ENCODE measurements around the gene MCCD1. TPM values are rescaled to one million over a fixed set of nuclear protein-coding genes. Genes with fewer than 3 reads are reported as not detected.
"Not testable (repeated sequence)": the region's sequence is repeated elsewhere in the genome, so short reads cannot be mapped to it uniquely, and the experiment has no call there.

The MCCD1 gene
- polyA plus RNA-seq, 2 of the 4 experiments (the other 2 are of a cell fraction) = not detected

GRCh38 chr6:31495580-31495979 is 33.2 kb upstream of the MCCD1 start:
- Histone ChIP-seq H3K4me1 (peaks cover 10% of the 10 kb centered on the region; the same call in 2 of the 3 replicates), H3K4me2 (peak overlapping the region; percentile 78), H3K9me3 (no peaks in the 10 kb centered on the region), H3K4me3 (no peak overlapping the region), H3K27ac (no peak overlapping the region)
- TF ChIP-seq HEYL (CRISPR knock-in tag; IDR thresholded peaks at IDR 0.05) (no peak), SREBF2 (IDR thresholded peaks at IDR 0.05) (no peak), HES2 (IDR thresholded peaks at IDR 0.05) (no peak), NFE2L2 (conservative IDR thresholded peaks at IDR 0.05; ENCODE audit: low read length) (no peak), CTCF (IDR thresholded peaks at IDR 0.05) (no peak), ESRRA (IDR thresholded peaks at IDR 0.05; ENCODE audit: borderline replicate concordance, low read length) (no peak), MAX (IDR thresholded peaks at IDR 0.05) (no peak), HMGXB4 (CRISPR knock-in tag; IDR thresholded peaks at IDR 0.05; ENCODE audit: borderline replicate concordance) (no peak), HOXB13 (CRISPR knock-in tag; IDR thresholded peaks at IDR 0.05; ENCODE audit: low read depth) (no peak), MYC (IDR thresholded peaks at IDR 0.05; ENCODE audit: borderline replicate concordance, low read length) (no peak), CHD4 (IDR thresholded peaks at IDR 0.05; ENCODE audit: borderline replicate concordance) (no peak), HOXB5 (CRISPR knock-in tag; IDR thresholded peaks at IDR 0.05) (no peak), ZC3H11A (IDR thresholded peaks at IDR 0.05) (no peak), KDM1A (IDR thresholded peaks at IDR 0.05; ENCODE audit: low read depth) (no peak), CHD2 (IDR thresholded peaks at IDR 0.05; ENCODE audit: low read length, partially characterized antibody) (no peak), RNF2 (IDR thresholded peaks at IDR 0.05; ENCODE audit: borderline replicate concordance, low read depth) (no peak)
- ChIA-PET POLR2A (interaction anchor here (1.5 kb wide), 1 partner anchor 103 kb away, joined by 3 read pairs; no protein-coding TSS in a partner anchor), CTCF (interaction anchor here (1.4 to 2.2 kb wide), 5 partner anchors 28 to 103 kb away, joined by 3 to 9 read pairs (median 7); partner anchors contain the start of genes ATP6V1G2 and DDX39B)
- no peak for FAIRE-seq
- whole genome bisulfite sequencing (ENCODE audit: missing lambda C conversion rate) = 45% methylated on average over 2 of the region's 2 CpGs
- DNase-seq (ENCODE audit: low read depth in 1 of 2, low spot score in 1 of 2) = no peak
- no peak for ATAC-seq

- CTCF ChIA-PET = interaction anchor here (0.9 to 1.0 kb wide), 3 partner anchors 9 to 102 kb away, joined by 4 read pairs; no protein-coding TSS in a partner anchor
- H3K4me2 ChIP-seq = peak overlapping the region; percentile 82; the same call in 2 of the 3 replicates
Observed at GRCh38 chr6:31496826-31497225, 31.9 kb upstream of the MCCD1 start.

More at GRCh38 chr6:31496826-31497225, 31.9 kb upstream of the MCCD1 start:
- not testable (repeated sequence) for DNase-seq (ENCODE audit: low read depth in 1 of 2, low spot score in 1 of 2); H3K4me1 ChIP-seq; ATAC-seq; H3K27ac ChIP-seq; FAIRE-seq; H3K9me3 ChIP-seq; H3K4me3 ChIP-seq
- POLR2A ChIA-PET = interaction anchor here (0.9 kb wide), 1 partner anchor 45 kb away, joined by 5 read pairs; the partner anchor contains the start of gene DDX39B
- 86% methylated on average over 4 of the region's 4 CpGs for WGBS (ENCODE audit: missing lambda C conversion rate)

All from A549 (cell line).